ENCODE results near the gene FER1L5.

Gene FER1L5

GRCh38 chr2:96687266-96687665 is 44.7 kb downstream of the FER1L5 start:
- no peak overlapping the region for H3K4me3 ChIP-seq (ENCODE audit: low read depth, low read length)
- no peak for DNase-seq (ENCODE audit: low read depth)
- TF ChIP-seq, protein P1, sequence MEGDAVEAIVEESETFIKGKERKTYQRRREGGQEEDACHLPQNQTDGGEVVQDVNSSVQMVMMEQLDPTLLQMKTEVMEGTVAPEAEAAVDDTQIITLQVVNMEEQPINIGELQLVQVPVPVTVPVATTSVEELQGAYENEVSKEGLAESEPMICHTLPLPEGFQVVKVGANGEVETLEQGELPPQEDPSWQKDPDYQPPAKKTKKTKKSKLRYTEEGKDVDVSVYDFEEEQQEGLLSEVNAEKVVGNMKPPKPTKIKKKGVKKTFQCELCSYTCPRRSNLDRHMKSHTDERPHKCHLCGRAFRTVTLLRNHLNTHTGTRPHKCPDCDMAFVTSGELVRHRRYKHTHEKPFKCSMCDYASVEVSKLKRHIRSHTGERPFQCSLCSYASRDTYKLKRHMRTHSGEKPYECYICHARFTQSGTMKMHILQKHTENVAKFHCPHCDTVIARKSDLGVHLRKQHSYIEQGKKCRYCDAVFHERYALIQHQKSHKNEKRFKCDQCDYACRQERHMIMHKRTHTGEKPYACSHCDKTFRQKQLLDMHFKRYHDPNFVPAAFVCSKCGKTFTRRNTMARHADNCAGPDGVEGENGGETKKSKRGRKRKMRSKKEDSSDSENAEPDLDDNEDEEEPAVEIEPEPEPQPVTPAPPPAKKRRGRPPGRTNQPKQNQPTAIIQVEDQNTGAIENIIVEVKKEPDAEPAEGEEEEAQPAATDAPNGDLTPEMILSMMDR (conservative IDR thresholded peaks at IDR 0.05; ENCODE audit: low read depth, low read length): no peak

- H3K4me3 ChIP-seq (ENCODE audit: low read depth, low read length): no peak overlapping the region
- TF ChIP-seq, protein P1 (conservative IDR thresholded peaks at IDR 0.05; ENCODE audit: low read depth, low read length): no peak
- DNase-seq (ENCODE audit: low read depth): no peak
Observed at GRCh38 chr2:96687711-96688640, 45.4 kb downstream of the FER1L5 start.

GRCh38 chr2:96688649-96689430 is 46.3 kb downstream of the FER1L5 start:
- no peak overlapping the region for H3K4me3 ChIP-seq (ENCODE audit: low read depth, low read length)
- no peak for DNase-seq (ENCODE audit: low read depth)
- TF ChIP-seq, protein P1 (conservative IDR thresholded peaks at IDR 0.05; ENCODE audit: low read depth, low read length): no peak

GRCh38 chr2:96689431-96689991 is 46.9 kb downstream of the FER1L5 start:
- TF ChIP-seq, protein P1 (conservative IDR thresholded peaks at IDR 0.05; ENCODE audit: low read depth, low read length): no peak
- H3K4me3 ChIP-seq (ENCODE audit: low read depth, low read length): no peak overlapping the region

DNA sequence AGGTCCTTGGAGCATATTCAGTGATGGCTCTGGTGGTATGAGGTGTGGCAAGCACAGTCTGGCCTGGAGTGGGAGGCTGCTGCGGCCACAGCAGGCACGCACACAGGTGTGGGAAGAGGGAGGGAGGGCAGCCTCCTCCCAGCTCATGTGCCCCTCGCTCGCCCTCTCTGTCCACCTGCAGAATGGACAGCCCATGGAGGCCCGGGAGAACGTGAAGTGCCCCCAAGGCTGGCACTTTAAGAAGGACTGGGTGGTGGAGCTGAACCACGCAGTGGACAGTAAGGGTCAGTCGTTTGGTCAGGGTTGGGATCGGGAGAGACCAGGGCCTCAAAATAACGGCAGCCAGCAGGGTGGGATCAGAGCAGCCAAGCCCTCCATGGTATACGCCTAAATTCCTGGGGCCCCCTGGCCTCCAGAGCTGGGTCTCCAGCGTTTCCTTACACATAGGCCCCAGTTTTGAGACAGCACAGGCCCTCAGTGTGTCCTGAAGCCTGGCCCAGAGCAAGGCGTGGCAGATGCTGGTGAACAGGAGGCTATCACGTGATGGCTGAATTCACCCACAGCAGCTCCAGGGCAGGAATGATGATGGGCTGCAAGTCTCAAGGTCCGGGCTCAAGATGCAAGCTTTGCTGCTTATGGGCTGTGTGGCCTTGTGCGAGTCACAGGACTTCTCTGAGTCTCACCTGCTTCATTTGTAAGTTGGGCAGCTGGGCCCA is 47.9 kb downstream of the FER1L5 start:
- H3K4me3 ChIP-seq (ENCODE audit: low read depth, low read length): no peak overlapping the region
- TF ChIP-seq, protein P1 (conservative IDR thresholded peaks at IDR 0.05; ENCODE audit: low read depth, low read length): no peak
- no peak for DNase-seq (ENCODE audit: low read depth)

More at GRCh38 chr2:96689431-96689991, 46.9 kb downstream of the FER1L5 start:
- no peak for DNase-seq (ENCODE audit: low read depth)

GRCh38 chr2:96691022-96691612 is 48.6 kb downstream of the FER1L5 start:
- DNase-seq (ENCODE audit: low read depth): no peak
- H3K4me3 ChIP-seq (ENCODE audit: low read depth, low read length): no peak overlapping the region
- TF ChIP-seq, protein P1 (conservative IDR thresholded peaks at IDR 0.05; ENCODE audit: low read depth, low read length): no peak
